GM19025 (cell line): ENCODE measurements around the gene ATP13A1.
"Not testable (repeated sequence)": the region's sequence is repeated elsewhere in the genome, so short reads cannot be mapped to it uniquely, and the experiment has no call there.

ENCODE experiments used
- ATAC-seq: cut with Tn5 transposase; IDR thresholded peaks from one replicate; pipeline ENCODE4 v1.9.1; 2021; ENCODE audit warnings: mild to moderate bottlenecking, low read depth, moderate library complexity; ENCODE audit not compliant: unreplicated experiment

The ATP13A1 gene

GRCh38 chr19:19665420-19665948 lies 2.0 kb upstream of the ATP13A1 start:
- ATAC-seq: not testable (repeated sequence)

DNA sequence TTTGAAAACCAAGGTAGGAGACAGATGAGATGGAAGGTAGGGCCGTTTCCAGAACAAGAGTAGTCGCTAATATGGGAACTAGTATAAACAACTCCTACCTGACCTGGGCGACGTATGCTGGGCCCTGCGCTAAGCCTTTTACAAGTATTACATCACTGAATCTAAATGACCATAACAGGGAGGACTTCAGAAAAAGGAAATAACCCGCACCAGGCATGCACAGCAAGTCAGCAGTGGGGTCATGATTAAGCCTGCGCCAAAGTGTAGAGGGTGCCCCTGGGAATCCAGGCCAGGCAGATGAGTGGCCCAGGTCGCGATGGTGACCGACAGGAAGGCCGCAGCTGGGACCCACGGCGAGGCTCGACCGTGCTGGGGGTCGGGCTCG lies 613 bp downstream of the ATP13A1 start:
- no peak for ATAC-seq

DNA sequence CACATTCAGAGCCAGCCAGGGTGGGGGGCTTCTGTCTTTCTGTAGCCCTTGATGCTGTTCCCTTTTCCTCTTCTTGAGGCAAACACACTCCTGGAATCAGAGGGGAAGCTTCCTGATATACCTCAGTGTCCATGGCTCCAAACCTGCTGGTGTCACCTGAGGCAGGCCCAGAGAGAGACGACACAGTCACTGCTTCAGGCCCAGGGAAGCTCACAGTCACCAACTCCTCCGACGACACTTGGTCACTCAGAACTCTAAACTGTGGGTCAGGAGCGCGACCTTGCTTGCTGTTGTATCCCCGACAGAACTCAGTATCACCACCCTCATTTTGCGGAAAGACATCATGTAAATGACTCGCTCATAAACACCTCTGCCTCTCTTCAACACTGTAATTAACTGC lies 1.1 kb downstream of the ATP13A1 start:
- ATAC-seq: no peak

- ATAC-seq: peak; percentile 40
Measured at GRCh38 chr19:19661675-19662251, 1.7 kb downstream of the ATP13A1 start.

DNA sequence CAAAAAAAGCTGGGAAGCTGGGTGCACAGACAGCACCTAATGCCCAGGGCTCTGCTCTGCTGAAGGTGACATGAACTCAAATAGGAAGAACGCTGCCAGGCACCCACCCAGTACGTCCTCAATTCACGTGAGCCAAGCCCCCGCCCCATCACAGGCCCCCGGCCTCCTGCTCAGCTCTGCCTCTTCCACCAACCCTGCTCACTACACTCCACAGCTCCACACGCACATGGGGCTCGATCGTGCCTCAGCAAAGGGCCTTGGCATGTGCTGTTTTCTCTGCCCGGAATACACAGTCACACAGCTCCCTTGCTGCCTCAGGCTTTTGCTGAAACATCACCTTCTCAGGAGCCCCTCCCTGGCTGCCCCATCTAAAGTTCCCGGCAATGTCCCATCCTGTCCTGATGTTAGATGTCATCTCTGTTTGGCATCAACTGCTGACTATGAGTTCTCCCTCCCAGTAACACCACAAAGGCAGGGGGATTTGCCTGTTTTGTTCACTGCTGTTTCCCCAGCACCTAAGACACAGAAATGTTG lies 2.3 kb downstream of the ATP13A1 start:
- no peak for ATAC-seq

- no peak for ATAC-seq
Measured at GRCh38 chr19:19659646-19660245, 3.7 kb downstream of the ATP13A1 start.

GRCh38 chr19:19657397-19657783 lies 6.1 kb downstream of the ATP13A1 start:
- no peak for ATAC-seq

GRCh38 chr19:19656451-19657396 lies 6.8 kb downstream of the ATP13A1 start:
- no peak for ATAC-seq

DNA sequence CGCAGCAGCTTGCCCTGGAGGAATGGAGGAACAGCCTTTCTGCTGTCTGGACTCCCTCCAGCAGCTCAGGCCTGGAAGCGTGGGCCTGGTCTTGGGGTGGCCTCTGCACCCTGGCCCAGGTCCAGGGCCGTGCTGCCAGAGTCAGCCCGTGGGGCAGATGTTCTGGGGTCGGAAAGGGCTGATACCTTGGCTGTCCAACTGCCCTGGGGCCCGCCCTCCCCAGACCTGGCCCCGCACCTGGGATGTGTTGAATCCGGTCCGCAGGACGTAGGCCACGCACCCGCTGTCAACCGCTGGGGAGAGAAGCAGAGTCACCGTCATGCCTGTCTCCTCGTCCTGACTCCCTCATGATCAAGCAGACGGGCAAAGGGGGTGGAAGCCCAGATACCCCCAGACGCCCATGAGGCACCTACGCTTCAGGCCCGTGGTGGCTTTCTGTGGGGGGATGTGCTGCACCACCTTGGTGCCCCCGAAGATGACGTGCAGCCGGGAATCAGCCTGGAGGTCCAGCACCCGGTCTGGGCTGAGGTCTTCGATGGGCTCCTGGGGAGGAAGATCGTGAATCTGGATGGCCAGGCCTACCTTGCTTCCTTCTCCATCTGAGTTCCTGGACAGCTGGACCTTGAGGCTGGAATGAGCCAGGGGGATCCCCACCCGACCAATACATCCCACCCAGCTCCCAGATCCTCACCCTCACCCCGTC lies 7.7 kb downstream of the ATP13A1 start:
- ATAC-seq: no peak

DNA sequence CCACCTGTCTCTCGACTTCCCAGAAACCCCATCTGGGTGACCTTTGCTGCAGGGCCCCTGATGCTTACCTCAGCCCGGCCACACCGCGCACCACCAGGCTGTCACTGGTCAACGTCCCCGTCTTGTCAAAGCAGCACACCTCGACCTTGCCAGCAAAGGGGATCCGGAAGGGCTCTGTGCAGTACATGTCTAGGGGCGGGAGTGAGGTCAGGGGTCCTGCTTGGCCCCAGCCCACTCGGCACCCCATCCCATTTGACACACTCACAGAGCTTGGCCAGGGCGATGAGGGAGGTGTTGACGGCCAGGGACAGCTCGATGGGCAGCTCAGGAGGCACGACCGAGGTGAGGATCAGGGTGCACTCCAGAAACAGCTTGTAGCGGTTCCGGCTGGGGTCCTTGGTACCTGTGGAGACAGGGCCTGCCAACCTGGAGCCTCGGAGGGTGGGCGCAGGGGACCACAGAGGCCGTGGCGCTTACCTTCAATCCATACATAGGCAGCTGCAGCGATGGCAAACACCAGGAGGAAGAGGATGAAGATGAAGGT lies 8.4 kb downstream of the ATP13A1 start:
- no peak for ATAC-seq

GRCh38 chr19:19654441-19654840 lies 9.0 kb downstream of the ATP13A1 start:
- no peak for ATAC-seq

DNA sequence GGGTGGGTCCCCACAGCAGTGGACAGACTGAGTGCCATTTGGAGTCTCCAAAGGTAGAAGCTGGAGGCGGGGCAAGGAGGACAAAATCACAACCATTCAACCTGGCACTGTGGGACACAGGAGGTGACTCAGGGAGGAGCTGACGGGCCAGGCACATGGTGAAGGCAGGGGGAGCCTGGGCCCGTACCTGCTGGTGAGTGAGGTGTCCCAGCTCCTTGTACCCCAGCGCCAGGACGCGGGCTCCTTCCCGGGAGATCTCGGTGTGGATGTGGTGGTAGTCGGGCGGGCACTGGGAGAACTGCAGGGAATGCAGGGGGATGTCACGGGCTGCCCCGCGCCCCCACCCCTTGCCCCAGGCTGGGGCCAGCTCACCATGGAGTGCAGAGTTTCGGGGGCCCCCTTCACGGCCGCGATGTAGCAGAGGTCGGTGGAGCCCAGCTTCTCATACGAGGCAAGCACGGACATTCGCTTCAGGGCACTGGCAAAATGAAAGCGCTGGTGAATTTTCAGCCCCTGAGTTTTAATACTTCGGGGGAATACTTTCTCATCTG lies 9.8 kb downstream of the ATP13A1 start:
- ATAC-seq: no peak

DNA sequence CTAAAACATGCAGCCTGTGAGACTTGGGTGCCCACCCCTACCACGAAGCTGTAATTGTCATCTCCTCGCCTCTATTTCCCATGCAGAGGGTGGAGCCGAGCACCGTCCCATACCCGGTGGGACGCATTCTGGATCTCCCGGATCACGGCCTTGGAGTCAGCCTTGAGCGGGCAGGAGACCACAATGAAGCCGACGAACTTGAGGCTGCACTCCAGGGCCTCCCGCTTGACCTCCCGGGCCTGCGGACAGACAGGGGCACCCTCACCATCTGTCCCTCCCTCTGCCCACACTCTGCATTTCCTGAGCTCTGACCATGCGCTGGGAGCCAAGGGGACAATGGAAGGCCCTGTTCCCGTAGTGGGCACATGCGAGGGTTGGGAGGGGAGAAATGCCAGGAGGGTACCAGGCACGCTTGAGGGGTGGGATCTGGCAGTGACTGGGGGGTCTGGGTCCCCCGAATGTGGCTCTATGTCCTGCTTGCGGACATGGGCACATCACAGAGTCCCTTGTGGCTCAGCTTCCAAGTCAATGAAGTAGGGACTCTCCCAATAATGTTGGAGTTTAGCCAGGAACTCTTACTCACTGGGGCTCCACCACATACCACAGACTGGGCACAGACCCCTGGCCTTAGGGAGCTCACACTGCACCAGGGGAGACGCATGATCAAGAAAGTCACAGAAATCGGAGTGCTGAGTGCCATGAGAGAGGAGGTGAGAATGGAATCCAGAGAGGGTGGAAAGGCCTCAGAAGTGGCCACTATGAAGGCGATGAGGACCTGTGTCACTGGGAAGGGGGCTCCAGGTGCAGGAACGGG lies 10.8 kb downstream of the ATP13A1 start:
- no peak for ATAC-seq

GRCh38 chr19:19651076-19651475 lies 12.4 kb downstream of the ATP13A1 start:
- no peak for ATAC-seq

- no peak for ATAC-seq
Measured at GRCh38 chr19:19650331-19650730, 13.1 kb downstream of the ATP13A1 start.

GRCh38 chr19:19649580-19649995 lies 13.9 kb downstream of the ATP13A1 start:
- no peak for ATAC-seq

DNA sequence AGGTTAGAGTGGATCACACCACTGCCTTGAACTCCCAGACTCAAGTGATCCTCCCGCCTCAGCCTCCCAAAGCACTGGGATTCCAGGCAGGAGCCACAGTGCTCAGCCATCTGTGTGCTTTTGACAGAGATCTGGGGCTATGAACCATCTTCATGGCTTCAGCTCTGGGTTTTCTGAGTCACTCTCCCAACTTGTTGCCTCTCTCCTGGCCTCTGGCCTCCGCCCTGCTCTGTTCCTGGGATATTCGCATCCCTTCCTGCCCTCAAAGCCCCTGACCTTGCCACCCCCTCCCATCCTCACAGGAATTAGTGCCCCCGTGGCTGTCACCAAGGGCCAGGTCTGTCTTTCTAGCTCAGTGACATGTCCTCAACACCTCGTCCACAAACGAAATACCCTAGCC lies 14.3 kb downstream of the ATP13A1 start:
- ATAC-seq: no peak

GRCh38 chr19:19647037-19647835 lies 16.2 kb downstream of the ATP13A1 start:
- no peak for ATAC-seq
